ENCODE data around the gene KRTAP19-3.
"Not testable (repeated sequence)": the region's sequence is repeated elsewhere in the genome, so short reads cannot be mapped to it uniquely, and the experiment has no call there.

KRTAP19-3 gene

GRCh38 chr21:30491963-30492428 is at the start of gene KRTAP19-3:
Gene KRTAP19-3 (minus strand): TSS chr21:30492013. CDS start chr21:30491957, 56 bp downstream.
- H3K4me3 ChIP-seq (ENCODE audit: low read depth, low read length) = no peak within 1 kb of the TSS
- DNase-seq (ENCODE audit: low read depth) = no peak

GRCh38 chr21:30518876-30519275 is 27.1 kb upstream of the KRTAP19-3 start:
- no peak for DNase-seq (ENCODE audit: low read depth)
- H3K4me3 ChIP-seq (ENCODE audit: low read depth, low read length) = no peak overlapping the region

GRCh38 chr21:30515681-30516080 is 23.9 kb upstream of the KRTAP19-3 start:
- no peak for DNase-seq (ENCODE audit: low read depth)
- no peak overlapping the region for H3K4me3 ChIP-seq (ENCODE audit: low read depth, low read length)

- not testable (repeated sequence) for H3K4me3 ChIP-seq (ENCODE audit: low read depth, low read length); DNase-seq (ENCODE audit: low read depth)
Measured at GRCh38 chr21:30505621-30506205, 13.9 kb upstream of the KRTAP19-3 start.

- no peak for DNase-seq (ENCODE audit: low read depth)
- no peak within 1 kb of the TSS for H3K4me3 ChIP-seq (ENCODE audit: low read depth, low read length)
Measured at GRCh38 chr21:30502041-30502440, 10.2 kb upstream of the KRTAP19-3 start, which contains the start of gene KRTAP19-5. Gene KRTAP19-5 (minus strand): TSS chr21:30502141. CDS start chr21:30502090, 51 bp downstream.

GRCh38 chr21:30497065-30497464 is 5.3 kb upstream of the KRTAP19-3 start, which contains the start of gene KRTAP19-4:
Gene KRTAP19-4 (minus strand): TSS chr21:30497165. CDS start chr21:30497110, 55 bp downstream.
- no peak for DNase-seq (ENCODE audit: low read depth)
- H3K4me3 ChIP-seq (ENCODE audit: low read depth, low read length) = no peak within 1 kb of the TSS

GRCh38 chr21:30487336-30487735 is 4.5 kb downstream of the KRTAP19-3 start, which contains the start of gene KRTAP19-2:
Gene KRTAP19-2 (minus strand): TSS chr21:30487436. CDS start chr21:30487348, 88 bp downstream.
- DNase-seq (ENCODE audit: low read depth) = no peak
- H3K4me3 ChIP-seq (ENCODE audit: low read depth, low read length) = no peak within 1 kb of the TSS

GRCh38 chr21:30486180-30486579 is 5.6 kb downstream of the KRTAP19-3 start:
- H3K4me3 ChIP-seq (ENCODE audit: low read depth, low read length) = no peak overlapping the region
- DNase-seq (ENCODE audit: low read depth) = no peak

GRCh38 chr21:30482130-30482529 is 9.7 kb downstream of the KRTAP19-3 start:
- DNase-seq (ENCODE audit: low read depth) = no peak
- no peak overlapping the region for H3K4me3 ChIP-seq (ENCODE audit: low read depth, low read length)

- no peak for DNase-seq (ENCODE audit: low read depth)
- H3K4me3 ChIP-seq (ENCODE audit: low read depth, low read length) = no peak within 1 kb of the TSS
Measured at GRCh38 chr21:30480145-30480544, 11.7 kb downstream of the KRTAP19-3 start, which contains the start of gene KRTAP19-1. Gene KRTAP19-1 (minus strand): TSS chr21:30480367. CDS start chr21:30480317, 50 bp downstream.

GRCh38 chr21:30479259-30479658 is 12.6 kb downstream of the KRTAP19-3 start:
- DNase-seq (ENCODE audit: low read depth) = no peak
- H3K4me3 ChIP-seq (ENCODE audit: low read depth, low read length) = no peak overlapping the region

GRCh38 chr21:30478004-30478403 is 13.8 kb downstream of the KRTAP19-3 start:
- H3K4me3 ChIP-seq (ENCODE audit: low read depth, low read length) = no peak overlapping the region
- no peak for DNase-seq (ENCODE audit: low read depth)

- no peak overlapping the region for H3K4me3 ChIP-seq (ENCODE audit: low read depth, low read length)
- no peak for DNase-seq (ENCODE audit: low read depth)
Measured at GRCh38 chr21:30468900-30469714, 22.7 kb downstream of the KRTAP19-3 start.

GRCh38 chr21:30463713-30464112 is 28.1 kb downstream of the KRTAP19-3 start:
- no peak for DNase-seq (ENCODE audit: low read depth)
- H3K4me3 ChIP-seq (ENCODE audit: low read depth, low read length) = no peak overlapping the region

- DNase-seq (ENCODE audit: low read depth) = no peak
- no peak overlapping the region for H3K4me3 ChIP-seq (ENCODE audit: low read depth, low read length)
Measured at GRCh38 chr21:30448514-30448913, 43.3 kb downstream of the KRTAP19-3 start.

- no peak overlapping the region for H3K4me3 ChIP-seq (ENCODE audit: low read depth, low read length)
Measured at GRCh38 chr21:30447056-30447455, 44.8 kb downstream of the KRTAP19-3 start.

GRCh38 chr21:30444204-30444603 is 47.6 kb downstream of the KRTAP19-3 start:
- DNase-seq (ENCODE audit: low read depth) = no peak
- no peak overlapping the region for H3K4me3 ChIP-seq (ENCODE audit: low read depth, low read length)

More at GRCh38 chr21:30447056-30447455, 44.8 kb downstream of the KRTAP19-3 start:
- no peak for DNase-seq (ENCODE audit: low read depth)

GRCh38 chr21:30443226-30443625 is 48.6 kb downstream of the KRTAP19-3 start:
- DNase-seq (ENCODE audit: low read depth) = no peak
- H3K4me3 ChIP-seq (ENCODE audit: low read depth, low read length) = no peak overlapping the region

All from skeletal muscle cell (primary cell).